Activated CD4-positive, alpha-beta T cell treated with anti-CD3 and anti-CD28 coated beads for 24 hours (primary cell): Measurements from ENCODE around the gene UBP1.
"Not testable (repeated sequence)": the region's sequence is repeated elsewhere in the genome, so short reads cannot be mapped to it uniquely, and the experiment has no call there.

ENCODE experiments used
- DNase-seq, 2 donors: peaks; one replicate each; pipeline ENCODE4 v3.0.0-alpha.2; 2020; ENCODE audit warnings: low read depth in 2 of 2

Gene UBP1

GRCh38 chr3:33391255-33391995 lies 48.8 kb downstream of the UBP1 start:
- DNase-seq = no peak

GRCh38 chr3:33389908-33390307 lies 50.3 kb downstream of the UBP1 start:
- DNase-seq = no peak

- no peak for DNase-seq
Measured at GRCh38 chr3:33388374-33389100, 51.7 kb downstream of the UBP1 start.

GRCh38 chr3:33386631-33387030 lies 53.6 kb downstream of the UBP1 start:
- DNase-seq = no peak

- peak; percentile 8 to 18 for DNase-seq
Measured at GRCh38 chr3:33385423-33385822, 54.8 kb downstream of the UBP1 start.

GRCh38 chr3:33383951-33384350 lies 56.3 kb downstream of the UBP1 start:
- no peak for DNase-seq

- no peak for DNase-seq
Measured at GRCh38 chr3:33380653-33381052, 59.6 kb downstream of the UBP1 start.

GRCh38 chr3:33377931-33378330 lies 62.3 kb downstream of the UBP1 start:
- DNase-seq = no peak

GRCh38 chr3:33377489-33377888 lies 62.7 kb downstream of the UBP1 start:
- DNase-seq = no peak

- no peak for DNase-seq
Measured at GRCh38 chr3:33373082-33373437, 67.1 kb downstream of the UBP1 start.

- peak; percentile 14 to 18 for DNase-seq
Measured at GRCh38 chr3:33372218-33373081, 67.8 kb downstream of the UBP1 start.

GRCh38 chr3:33364531-33365128 lies 75.6 kb downstream of the UBP1 start:
- no peak for DNase-seq

GRCh38 chr3:33364060-33364459 lies 76.1 kb downstream of the UBP1 start:
- no peak for DNase-seq

- DNase-seq = no peak
Measured at GRCh38 chr3:33363113-33363800, 76.9 kb downstream of the UBP1 start.

GRCh38 chr3:33360136-33360825 lies 79.9 kb downstream of the UBP1 start:
- no peak for DNase-seq

GRCh38 chr3:33358172-33358781 lies 81.9 kb downstream of the UBP1 start:
- no peak for DNase-seq

GRCh38 chr3:33355611-33356010 lies 84.6 kb downstream of the UBP1 start:
- no peak for DNase-seq

- no peak for DNase-seq
Measured at GRCh38 chr3:33339758-33340157, 100.4 kb downstream of the UBP1 start.

GRCh38 chr3:33338936-33339465 lies 101.2 kb downstream of the UBP1 start:
- DNase-seq = not testable (repeated sequence)
